DOHH2 (cell line): ENCODE measurements around the gene SERTAD2.

Source experiments
- CTCF ChIP-seq: fragments of 200-600 bp; sonication (generic); IDR thresholded peaks from one replicate; pipeline ENCODE4 v1.5.1; 2014; ENCODE audit warnings: antibody characterized with exemption, mild to moderate bottlenecking, low read depth, low read length; ENCODE audit not compliant: poor library complexity, severe bottlenecking
- EZH2phosphoT487 ChIP-seq: fragments of 200-600 bp; sonication (generic); IDR thresholded peaks from 2 replicates; pipeline ENCODE4 v1.6.1; 2017; ENCODE audit warnings: borderline replicate concordance, mild to moderate bottlenecking, antibody characterized with exemption, low read length, moderate library complexity, mixed read lengths

DNA sequence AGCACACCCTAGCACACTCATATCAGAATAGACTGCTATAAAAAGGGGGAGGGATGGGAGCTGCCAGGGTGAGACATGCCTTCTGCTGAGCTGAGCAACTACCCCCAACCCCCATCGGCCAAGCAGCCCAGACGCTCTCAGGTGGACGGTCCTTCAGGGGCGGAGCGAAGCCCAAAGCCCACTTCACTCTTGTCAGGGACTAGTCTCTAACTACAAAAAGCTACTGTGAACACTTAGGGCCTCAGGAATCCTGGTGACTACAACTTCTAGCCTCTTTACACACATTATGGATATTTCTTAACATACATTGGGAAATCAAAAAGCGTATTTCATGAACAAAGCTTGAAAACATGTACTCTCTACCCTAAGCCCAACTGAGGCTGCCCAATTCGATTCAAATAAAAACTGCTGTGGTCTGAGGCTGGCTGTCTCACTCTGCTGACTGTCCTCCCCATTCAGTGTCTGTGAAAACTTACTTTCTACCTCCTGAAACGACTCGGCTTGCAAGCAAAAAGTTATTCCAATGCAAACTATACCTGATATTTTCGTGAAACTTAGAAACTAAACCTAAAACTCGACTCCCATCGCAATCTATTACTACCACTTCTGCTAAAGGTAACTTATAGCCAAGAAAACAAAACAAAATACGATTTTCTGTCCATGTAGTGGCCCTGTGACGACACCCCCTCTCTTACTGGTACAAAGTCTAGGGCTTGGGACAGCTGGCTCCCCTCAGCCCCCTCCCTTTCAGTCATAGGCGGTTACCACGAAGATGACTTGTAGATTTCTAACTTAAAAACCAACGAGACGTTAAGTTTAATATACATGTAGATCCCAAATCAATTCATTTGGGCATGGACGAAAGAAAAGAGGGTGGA lies 1.2 kb downstream of the SERTAD2 start:
- TF ChIP-seq CTCF, result no peak
- TF ChIP-seq EZH2phosphoT487, result no peak
